ENCODE measurements around the gene AK4.

DNA sequence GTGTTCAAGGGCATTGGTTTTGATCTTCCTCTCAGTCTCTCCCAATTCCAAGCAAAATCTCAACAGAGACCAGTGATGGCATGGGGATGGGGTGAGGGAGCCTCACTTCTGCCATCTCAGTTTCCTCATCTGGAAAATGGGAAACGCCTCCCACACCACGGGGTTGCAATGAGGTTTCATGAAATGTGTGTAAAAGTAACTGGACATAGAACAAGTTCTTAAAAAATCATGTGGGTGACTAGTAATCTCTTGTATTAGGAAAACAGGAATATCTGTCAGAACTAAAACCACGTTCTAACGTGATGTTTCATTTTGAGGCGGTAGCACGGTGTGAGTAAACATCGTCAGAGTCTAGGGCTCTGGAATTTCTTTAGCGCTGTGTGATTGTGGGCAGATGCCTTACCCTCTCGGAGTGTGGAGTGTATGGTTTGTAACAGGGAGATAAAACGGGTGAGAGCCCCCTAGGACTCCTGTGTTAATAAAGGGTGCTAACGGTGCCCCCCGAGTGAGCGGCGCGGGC lies 105.9 kb downstream of the AK4 start:
- no peak for TF ChIP-seq POLR2A (IDR thresholded peaks at IDR 0.05; ENCODE audit: low read depth, low read length)
- TF ChIP-seq TAF1 (IDR thresholded peaks at IDR 0.05; ENCODE audit: borderline replicate concordance, low read depth, low read length), result no peak
